GM18505 (cell line): ENCODE data around the gene CFAP58.

Experiments used
- ATAC-seq: cut with Tn5 transposase; IDR thresholded peaks from one replicate; pipeline ENCODE4 v1.9.1; 2021; ENCODE audit not compliant: unreplicated experiment
- POLR2A ChIP-seq: IDR thresholded peaks from 4 replicates; pipeline ENCODE4 v1.6.1; 2011; ENCODE audit warnings: borderline replicate concordance; ENCODE audit not compliant: insufficient read depth, insufficient read length; ENCODE audit errors: extremely low read depth

CFAP58 gene

DNA sequence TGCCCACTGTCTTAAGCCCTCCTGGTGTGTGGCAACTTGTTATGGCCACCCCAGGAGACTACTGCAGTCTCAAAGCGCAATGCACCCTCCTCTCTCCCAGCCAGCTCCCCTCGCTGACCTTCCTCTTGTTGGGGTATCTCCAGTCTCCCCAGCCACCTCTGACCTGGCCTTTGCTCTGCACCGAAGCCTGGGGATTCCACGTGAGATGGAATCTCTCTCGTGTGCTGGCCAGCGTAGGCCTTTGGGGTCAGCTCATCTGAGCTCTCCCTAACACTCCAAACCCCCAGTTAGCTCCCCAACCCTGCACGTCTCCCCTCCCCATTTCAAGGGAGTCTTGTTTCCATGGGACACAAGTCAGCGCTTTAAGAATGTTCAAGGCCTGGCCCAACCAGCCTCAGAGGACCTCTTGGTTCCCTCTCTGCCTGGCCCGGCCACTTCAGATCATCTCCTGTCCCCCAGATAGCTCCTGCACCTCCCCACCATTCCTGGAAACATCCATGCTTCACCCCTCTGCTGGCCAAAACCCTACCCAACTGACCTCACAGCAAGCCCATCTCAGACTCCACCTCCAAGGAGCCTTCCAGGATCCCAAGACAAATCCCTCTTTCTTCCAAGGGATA is 26.5 kb upstream of the CFAP58 start:
- no peak for TF ChIP-seq POLR2A
- ATAC-seq = no peak

DNA sequence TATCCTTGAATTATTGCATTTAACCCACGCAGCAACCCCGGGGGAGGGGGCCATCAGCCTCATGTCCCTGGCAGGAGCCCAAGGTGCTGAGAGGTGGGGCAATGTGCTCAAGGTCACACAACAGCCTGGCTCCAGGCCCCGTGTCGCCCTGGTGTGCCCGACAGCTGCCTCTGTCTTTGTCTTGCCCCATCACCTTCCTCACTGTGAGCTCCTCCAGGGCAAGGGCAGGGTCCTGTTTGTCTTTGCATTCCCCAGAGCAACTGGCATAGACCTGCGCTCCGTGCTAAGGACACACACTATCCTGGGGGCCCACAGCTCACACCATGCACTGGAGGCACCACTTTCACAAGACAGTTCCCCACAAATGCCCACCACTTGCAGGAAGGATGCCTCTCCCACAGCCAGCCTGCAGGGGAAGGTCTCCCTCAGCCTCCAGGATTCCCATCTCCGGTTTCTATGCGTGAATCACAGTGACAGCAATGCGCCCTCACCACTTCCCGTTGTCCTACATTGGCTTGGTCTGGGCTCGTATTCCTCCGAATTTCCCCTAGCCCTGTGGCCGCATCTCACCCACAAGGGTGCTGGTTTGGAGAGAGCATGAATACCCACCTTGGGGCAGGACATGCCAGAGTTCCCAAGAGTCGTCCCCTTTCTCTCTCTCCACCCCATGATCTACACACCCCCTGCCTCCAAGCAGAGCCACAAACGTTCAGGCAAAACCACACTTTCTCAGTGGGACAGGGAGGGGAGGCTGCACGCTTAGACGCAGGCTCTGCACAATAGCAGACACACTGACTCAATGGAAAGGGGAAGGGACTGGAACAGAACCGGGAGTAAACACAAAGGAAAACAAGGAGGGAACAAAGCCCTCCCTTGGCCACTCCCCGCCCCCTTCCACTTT is 25.6 kb upstream of the CFAP58 start:
- ATAC-seq = no peak
- TF ChIP-seq POLR2A = no peak

DNA sequence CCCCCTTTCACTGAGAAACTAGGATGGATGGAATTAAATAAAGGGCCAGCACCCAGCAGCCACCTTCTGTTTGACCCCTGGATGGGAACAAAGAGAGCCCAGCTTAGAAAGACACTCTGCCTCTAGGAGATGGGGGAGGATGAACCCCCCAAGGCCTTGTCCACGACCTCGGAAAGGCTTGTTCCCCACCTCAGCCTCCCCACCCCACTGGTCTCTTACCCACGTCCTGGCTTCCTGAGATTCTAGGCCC is 25.1 kb upstream of the CFAP58 start:
- no peak for TF ChIP-seq POLR2A
- ATAC-seq = no peak

DNA sequence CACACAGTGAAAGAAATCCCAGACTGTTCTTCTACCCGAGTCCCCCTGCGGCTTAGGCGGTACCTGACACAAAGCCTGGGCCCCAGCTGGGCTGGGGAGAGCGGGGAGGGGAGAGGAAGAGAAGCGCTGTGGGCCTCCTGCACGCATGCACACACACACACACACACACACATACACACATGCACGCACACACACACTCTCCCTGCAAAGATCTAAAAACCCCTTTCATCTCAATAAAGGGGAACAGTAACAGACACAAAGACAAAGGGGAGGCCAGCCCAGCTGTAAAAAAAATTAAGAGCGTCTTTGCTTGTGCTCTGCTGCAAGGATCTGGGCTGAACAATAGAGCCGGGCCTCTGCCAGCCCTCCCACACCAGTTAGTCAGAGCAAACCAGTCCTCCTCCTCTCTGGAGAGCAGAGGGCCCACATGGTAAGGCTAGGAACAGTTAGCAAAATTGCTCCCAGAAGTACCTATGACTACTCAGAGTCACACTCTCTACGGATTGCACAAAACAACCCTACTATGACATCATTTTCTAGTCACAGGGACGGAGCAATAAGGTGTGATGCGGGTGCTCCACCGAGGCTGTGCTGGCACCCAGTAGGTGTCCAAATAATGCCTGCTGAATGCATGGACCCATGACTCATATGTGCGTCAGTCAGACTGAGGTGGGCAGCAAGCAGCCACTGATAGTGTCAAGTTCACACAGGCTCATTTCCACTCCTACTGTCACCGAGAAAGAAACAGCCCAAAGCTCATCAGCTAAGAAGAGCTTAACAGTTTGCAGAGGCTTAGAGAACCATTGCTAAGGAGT is 24.5 kb upstream of the CFAP58 start:
- no peak for TF ChIP-seq POLR2A
- peak; percentile 70 for ATAC-seq

DNA sequence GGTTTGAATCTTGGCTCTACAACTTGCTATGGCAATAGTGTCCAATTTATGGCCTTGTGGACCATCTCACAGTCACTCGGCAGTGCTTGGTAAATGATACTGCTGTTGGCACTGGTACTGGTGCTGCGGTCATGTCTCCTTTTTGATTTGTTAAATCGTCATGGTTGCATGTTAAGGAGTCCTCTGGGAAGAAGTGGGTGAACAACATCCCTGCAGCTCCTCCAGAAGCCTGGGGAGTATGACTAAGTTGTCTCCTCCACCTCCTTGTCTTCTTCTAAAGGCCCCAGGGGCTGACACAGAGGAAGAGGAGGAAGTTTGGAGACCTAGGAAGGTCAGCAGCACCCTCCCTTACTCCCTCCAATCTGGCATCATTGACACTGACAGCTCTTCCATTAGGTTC is 23.9 kb upstream of the CFAP58 start:
- ATAC-seq = no peak
- TF ChIP-seq POLR2A = no peak

DNA sequence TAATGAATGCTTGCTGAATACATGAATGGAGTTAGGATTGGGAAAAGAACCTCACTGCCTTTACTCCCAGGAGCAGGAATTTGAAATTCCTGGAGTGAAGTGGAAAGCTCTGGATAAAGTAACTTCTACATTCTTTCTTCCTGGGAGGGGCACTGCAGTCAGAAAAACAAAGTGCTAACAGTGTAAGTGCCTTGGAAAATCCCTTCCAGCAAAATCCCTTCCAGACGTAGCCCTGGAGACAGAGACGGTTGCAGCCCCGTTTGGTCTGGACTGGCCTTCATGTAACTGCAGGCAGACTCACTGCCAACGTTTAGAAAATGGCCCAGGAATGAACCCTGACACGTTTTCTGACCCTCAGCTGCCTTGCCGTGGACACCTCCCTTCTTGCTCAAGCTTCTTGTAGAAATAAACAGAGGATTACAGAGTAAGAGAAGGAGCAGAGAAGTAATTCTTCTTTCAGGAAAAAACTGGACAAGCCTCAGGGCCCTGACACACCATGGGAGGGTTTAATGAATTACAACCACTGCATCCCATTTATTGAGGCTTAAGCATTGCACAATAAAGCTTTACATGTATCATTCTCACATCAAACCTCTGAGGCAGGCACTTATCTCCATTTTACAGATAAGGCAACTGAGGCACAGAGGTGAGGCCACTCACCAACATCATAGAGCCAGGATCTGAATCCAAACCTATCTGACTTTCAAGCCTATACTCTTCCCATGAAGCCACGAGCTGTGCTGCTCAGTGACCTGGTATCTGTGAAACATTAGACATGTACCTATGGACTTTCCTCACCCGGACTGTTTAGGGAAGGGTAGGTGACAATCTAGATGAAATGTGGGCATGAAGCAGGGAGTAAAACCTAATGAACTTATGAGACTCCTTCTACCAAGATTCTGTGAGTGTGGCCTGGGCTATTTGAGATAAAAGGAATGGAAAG is 23.2 kb upstream of the CFAP58 start:
- TF ChIP-seq POLR2A = no peak
- ATAC-seq = no peak

DNA sequence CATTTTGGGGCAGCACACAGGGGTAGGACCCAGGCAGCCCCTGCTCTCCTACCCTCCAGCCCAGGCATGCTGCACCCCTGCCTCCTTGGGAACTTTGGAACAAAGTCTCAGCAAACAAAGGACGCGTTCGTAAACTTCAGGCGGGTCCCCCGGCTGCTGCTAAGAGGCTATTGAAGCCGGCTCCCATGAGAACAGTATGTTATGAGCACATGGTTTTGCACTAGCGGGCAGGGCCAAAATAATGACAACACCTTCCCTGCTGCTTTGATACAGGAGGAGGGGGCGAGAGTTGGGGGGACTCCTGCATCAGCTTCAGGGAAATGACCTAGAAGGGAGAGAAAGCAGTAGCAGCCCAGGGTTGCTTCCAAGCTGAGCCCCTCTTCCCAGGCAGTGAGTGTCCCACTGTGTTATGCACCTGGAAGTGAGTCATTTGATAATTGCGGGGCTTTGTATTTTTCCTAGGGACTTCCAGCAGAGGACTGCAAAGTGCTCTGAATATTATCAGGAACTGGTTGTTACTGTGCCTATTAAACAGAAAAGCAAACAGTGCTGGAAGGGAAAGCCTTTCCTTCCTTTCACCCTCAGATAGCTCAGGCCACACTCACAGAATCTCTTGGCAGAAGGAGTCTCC is 22.3 kb upstream of the CFAP58 start:
- no peak for ATAC-seq
- no peak for TF ChIP-seq POLR2A

DNA sequence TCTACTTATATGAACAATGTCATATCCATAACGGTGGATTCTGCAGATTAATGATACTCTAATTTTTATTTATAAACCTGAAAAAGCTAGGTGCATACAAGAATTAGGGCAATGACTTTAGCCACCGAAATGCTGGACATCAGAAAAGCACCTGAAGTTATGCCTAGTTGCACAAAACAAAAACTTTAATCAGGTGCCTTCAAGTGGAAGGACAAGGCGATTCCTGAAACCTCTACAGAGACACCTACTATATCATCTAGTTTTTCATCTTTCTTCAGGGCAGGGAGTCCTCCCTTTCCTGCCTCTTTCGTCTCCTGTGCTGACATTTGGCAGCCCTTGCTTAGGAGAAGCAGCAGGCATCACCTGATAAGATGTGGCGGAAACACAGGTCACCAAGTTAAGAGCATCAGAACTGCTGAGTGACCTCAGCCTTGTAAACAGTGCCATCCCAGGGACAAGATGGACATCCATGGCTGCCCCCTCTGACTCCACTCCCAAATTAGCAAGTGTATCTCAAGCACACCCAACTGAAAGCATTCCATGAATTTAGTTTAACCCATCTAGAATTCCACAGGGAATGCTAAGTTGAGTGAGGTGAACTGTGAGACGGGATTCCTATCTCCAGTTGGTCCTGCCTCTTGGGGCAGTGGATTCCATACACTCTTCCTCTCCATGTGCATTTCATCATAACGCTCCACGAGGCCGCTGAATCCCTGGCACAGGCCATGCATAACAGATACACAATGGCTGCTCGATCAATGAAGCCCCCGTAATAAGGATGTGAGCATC is 21.2 kb upstream of the CFAP58 start:
- ATAC-seq = no peak
- TF ChIP-seq POLR2A = no peak

DNA sequence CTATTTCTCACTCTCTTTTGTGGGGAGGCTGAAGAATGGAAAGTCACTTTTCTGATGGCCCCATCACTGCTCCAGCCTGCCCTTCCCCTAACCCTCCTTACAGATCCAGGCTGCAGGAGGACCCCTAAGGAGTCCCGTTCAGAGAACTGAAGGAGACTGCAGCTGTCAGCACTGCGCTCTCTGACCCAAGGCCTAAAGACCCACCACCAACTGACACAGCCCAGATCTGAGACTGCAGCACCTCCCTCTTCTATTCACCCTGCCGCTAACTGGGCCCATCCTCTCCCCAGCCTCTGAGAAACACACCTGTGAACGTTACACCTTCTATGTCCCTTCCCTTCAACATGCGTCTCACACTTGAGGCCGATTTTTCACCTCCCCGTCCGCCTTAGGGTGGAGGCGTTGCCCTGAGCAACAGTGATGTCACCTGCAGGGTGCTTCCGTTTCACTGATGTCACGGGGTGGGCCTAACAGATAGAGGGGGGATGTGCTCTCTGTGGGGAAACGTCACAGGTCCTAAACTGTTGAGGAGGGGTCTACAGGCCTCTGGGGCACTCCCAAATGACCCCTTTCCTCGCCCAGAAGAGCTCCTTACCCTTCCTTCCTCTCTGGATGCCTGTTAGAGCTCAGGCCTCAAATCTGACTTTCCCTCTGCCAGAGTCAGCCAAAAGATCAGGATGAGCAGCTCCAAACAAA is 20.5 kb upstream of the CFAP58 start:
- no peak for ATAC-seq
- no peak for TF ChIP-seq POLR2A

DNA sequence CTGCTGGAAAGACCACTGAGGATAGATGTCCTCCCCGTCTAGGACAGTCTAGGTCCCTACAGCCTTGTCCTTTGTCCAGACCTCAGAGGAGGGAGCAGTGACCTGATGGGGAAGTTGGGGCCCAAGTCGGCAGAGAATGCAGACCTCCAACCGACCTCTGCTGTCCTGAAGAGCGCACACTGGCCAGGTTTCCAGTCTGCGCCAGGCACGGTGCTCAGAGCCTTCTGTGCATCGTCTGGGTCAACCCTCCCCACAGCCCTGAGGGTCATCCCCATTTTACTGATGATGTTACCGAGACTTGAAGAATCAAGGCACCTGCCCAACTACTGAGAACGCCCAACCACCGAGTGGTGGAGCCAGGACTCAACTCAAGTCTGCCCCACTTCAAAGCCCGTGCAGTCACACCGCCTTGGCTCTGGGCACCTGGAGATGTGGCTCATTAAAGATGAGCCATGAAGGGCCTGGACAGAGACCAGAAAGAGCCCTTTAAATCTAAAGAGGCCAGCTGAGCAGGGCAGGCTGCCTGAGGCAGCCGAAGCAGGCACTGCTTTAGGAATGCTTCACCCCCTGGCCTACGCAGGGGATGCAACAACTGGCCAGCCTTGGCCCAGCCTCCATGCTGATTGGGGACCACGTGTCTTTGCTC is 19.8 kb upstream of the CFAP58 start:
- no peak for TF ChIP-seq POLR2A
- no peak for ATAC-seq

DNA sequence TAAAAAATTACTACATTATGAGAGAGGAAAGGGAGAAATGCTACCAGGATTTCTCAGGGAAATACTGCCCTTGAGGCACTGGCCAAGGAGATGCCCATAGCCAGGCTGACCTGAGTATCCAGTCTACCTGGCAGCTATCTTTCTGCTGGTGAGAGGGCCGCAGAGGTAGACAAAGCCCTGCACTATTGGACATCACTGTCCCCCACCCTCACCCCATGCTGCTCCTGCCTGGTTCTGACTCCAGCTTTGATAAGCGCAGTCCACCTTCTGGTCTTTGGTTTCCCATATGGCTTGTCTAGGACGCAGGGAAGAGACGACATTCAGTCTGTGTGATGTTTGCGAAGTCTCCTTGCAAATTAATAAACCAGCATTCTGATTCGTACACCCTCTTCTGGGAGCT is 19.1 kb upstream of the CFAP58 start:
- ATAC-seq = no peak
- no peak for TF ChIP-seq POLR2A
